CD4-positive, alpha-beta T cell treated with Interleukin-6 for 4 hours (primary cell): ENCODE data around the gene LAMB4.

Experiments
- DNase-seq: peaks from one replicate; pipeline ENCODE4 v3.0.0-alpha.2; 2020; ENCODE audit warnings: mixed read lengths

LAMB4 gene

GRCh38 chr7:108130261-108130660 is at the start of gene LAMB4:
TSS of gene LAMB4 (minus strand) at chr7:108130361. CDS start at chr7:108123164, 7,197 bp downstream.
- DNase-seq: no peak

GRCh38 chr7:108178398-108178797 is 48.2 kb upstream of the LAMB4 start:
- no peak for DNase-seq

- DNase-seq: no peak
Observed at GRCh38 chr7:108171164-108171563, 41.0 kb upstream of the LAMB4 start.

- DNase-seq: no peak
Observed at GRCh38 chr7:108170251-108170650, 40.1 kb upstream of the LAMB4 start.

GRCh38 chr7:108167460-108167859 is 37.3 kb upstream of the LAMB4 start:
- no peak for DNase-seq

- DNase-seq: no peak
Observed at GRCh38 chr7:108166687-108167086, 36.5 kb upstream of the LAMB4 start.

- no peak for DNase-seq
Observed at GRCh38 chr7:108165723-108166122, 35.6 kb upstream of the LAMB4 start.

- no peak for DNase-seq
Observed at GRCh38 chr7:108164946-108165345, 34.8 kb upstream of the LAMB4 start.

GRCh38 chr7:108164342-108164741 is 34.2 kb upstream of the LAMB4 start:
- no peak for DNase-seq

GRCh38 chr7:108158776-108159175 is 28.6 kb upstream of the LAMB4 start:
- DNase-seq: no peak

- DNase-seq: no peak
Observed at GRCh38 chr7:108157606-108158335, 27.6 kb upstream of the LAMB4 start.

- DNase-seq: no peak
Observed at GRCh38 chr7:108156897-108157605, 26.9 kb upstream of the LAMB4 start.

- no peak for DNase-seq
Observed at GRCh38 chr7:108152198-108152597, 22.0 kb upstream of the LAMB4 start.

GRCh38 chr7:108149908-108150307 is 19.7 kb upstream of the LAMB4 start:
- DNase-seq: no peak

GRCh38 chr7:108149119-108149518 is 19.0 kb upstream of the LAMB4 start:
- DNase-seq: no peak

- DNase-seq: no peak
Observed at GRCh38 chr7:108147031-108147563, 16.9 kb upstream of the LAMB4 start.

GRCh38 chr7:108146070-108146842 is 16.1 kb upstream of the LAMB4 start:
- DNase-seq: peak; percentile 26

GRCh38 chr7:108145401-108145800 is 15.2 kb upstream of the LAMB4 start:
- DNase-seq: no peak

- DNase-seq: no peak
Observed at GRCh38 chr7:108144931-108145330, 14.8 kb upstream of the LAMB4 start.

- no peak for DNase-seq
Observed at GRCh38 chr7:108143658-108144420, 13.7 kb upstream of the LAMB4 start.

GRCh38 chr7:108142675-108143259 is 12.6 kb upstream of the LAMB4 start:
- DNase-seq: no peak

GRCh38 chr7:108142180-108142579 is 12.0 kb upstream of the LAMB4 start:
- no peak for DNase-seq
